ENCODE results near the gene EYS.

Gene EYS

DNA sequence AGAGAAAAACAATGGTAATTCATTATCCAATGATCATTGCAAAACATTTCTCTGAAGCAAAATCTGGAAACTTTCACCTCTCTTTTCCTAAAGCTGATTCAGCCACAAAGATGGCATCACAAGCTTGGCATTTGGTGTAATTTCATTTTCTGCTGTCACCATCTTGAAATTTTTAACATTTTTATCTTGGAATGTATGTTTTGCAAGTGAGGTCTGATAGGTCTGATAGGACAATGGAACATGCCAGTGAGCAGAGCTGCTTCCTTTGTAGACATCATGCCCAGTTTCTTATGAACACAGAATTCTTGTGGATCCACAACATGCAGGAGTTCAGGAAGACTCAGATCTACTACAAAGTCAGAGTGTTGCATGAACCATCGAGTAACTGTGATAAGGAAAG, 969.6 kb downstream of the EYS start:
- TF ChIP-seq SIN3A (IDR thresholded peaks at IDR 0.05; ENCODE audit: borderline replicate concordance, insufficient read depth, low read length) (no peak), FOXP2 (optimal IDR thresholded peaks at IDR 0.05; ENCODE audit: borderline replicate concordance, extremely low read depth, extremely low read length, insufficient read depth) (no peak), POLR2AphosphoS5 (IDR thresholded peaks at IDR 0.05; ENCODE audit: low read depth, low read length) (no peak), TAF1 (IDR thresholded peaks at IDR 0.05; ENCODE audit: borderline replicate concordance, insufficient read depth, low read length) (no peak)
- TF ChIP-seq, protein P1, sequence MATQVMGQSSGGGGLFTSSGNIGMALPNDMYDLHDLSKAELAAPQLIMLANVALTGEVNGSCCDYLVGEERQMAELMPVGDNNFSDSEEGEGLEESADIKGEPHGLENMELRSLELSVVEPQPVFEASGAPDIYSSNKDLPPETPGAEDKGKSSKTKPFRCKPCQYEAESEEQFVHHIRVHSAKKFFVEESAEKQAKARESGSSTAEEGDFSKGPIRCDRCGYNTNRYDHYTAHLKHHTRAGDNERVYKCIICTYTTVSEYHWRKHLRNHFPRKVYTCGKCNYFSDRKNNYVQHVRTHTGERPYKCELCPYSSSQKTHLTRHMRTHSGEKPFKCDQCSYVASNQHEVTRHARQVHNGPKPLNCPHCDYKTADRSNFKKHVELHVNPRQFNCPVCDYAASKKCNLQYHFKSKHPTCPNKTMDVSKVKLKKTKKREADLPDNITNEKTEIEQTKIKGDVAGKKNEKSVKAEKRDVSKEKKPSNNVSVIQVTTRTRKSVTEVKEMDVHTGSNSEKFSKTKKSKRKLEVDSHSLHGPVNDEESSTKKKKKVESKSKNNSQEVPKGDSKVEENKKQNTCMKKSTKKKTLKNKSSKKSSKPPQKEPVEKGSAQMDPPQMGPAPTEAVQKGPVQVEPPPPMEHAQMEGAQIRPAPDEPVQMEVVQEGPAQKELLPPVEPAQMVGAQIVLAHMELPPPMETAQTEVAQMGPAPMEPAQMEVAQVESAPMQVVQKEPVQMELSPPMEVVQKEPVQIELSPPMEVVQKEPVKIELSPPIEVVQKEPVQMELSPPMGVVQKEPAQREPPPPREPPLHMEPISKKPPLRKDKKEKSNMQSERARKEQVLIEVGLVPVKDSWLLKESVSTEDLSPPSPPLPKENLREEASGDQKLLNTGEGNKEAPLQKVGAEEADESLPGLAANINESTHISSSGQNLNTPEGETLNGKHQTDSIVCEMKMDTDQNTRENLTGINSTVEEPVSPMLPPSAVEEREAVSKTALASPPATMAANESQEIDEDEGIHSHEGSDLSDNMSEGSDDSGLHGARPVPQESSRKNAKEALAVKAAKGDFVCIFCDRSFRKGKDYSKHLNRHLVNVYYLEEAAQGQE (IDR thresholded peaks at IDR 0.05; ENCODE audit: insufficient read depth in 1 of 2, low read depth in 2 of 2, low read length in 2 of 2), result no peak

DNA sequence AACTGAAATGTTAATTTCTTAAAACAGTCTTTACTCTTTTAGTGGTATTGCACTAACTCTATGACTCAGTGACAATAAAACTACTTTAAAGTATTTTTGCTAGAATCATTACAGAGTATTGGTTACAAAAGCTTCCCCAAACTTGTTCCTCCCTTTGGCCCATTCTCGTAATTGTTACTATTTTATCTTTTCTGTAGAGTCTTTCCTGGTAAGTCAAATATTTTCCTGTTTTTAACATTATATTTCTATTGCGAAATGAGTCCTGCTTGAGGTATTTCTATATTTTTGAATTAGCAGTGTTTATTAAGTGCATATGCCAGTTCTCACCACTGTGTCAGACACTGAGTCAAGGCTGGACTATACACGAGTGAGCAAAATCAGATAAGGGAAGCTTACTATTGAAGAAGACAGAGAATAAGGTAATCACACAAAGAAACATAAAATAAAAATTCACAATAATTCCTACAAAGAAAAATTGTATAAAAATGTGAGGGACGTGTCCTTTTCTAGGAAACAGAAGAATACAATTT, 970.5 kb downstream of the EYS start:
- TF ChIP-seq POLR2AphosphoS5 (IDR thresholded peaks at IDR 0.05; ENCODE audit: low read depth, low read length) (no peak), SIN3A (IDR thresholded peaks at IDR 0.05; ENCODE audit: borderline replicate concordance, insufficient read depth, low read length) (no peak), FOXP2 (optimal IDR thresholded peaks at IDR 0.05; ENCODE audit: borderline replicate concordance, extremely low read depth, extremely low read length, insufficient read depth) (no peak), TAF1 (IDR thresholded peaks at IDR 0.05; ENCODE audit: borderline replicate concordance, insufficient read depth, low read length) (no peak)
- TF ChIP-seq, protein P1 (IDR thresholded peaks at IDR 0.05; ENCODE audit: insufficient read depth in 1 of 2, low read depth in 2 of 2, low read length in 2 of 2), result no peak

DNA sequence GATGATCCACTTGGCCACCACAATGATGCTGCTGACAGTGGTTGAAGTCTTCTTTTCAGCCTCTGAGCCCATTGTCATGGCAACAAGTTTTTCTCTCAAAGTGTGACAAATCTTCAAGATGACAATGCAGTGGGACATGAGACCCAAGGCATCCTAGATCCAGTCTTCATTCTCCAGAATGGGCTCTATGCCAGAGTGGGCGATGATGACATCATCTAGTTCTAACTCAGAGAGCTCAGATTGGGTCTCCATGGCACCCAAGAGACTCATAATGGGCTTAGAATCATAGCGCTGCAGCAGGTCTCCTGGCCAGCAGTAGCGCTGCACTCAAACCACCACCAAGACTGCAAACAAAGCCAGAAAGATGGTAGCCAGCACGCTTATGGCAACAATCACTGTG, 973.6 kb downstream of the EYS start:
- TF ChIP-seq SIN3A (IDR thresholded peaks at IDR 0.05; ENCODE audit: borderline replicate concordance, insufficient read depth, low read length), result no peak
- no peak for TF ChIP-seq FOXP2 (optimal IDR thresholded peaks at IDR 0.05; ENCODE audit: borderline replicate concordance, extremely low read depth, extremely low read length, insufficient read depth)
- no peak for TF ChIP-seq TAF1 (IDR thresholded peaks at IDR 0.05; ENCODE audit: borderline replicate concordance, insufficient read depth, low read length)
- TF ChIP-seq, protein P1 (IDR thresholded peaks at IDR 0.05; ENCODE audit: insufficient read depth in 1 of 2, low read depth in 2 of 2, low read length in 2 of 2), result no peak
- TF ChIP-seq POLR2AphosphoS5 (IDR thresholded peaks at IDR 0.05; ENCODE audit: low read depth, low read length), result no peak

DNA sequence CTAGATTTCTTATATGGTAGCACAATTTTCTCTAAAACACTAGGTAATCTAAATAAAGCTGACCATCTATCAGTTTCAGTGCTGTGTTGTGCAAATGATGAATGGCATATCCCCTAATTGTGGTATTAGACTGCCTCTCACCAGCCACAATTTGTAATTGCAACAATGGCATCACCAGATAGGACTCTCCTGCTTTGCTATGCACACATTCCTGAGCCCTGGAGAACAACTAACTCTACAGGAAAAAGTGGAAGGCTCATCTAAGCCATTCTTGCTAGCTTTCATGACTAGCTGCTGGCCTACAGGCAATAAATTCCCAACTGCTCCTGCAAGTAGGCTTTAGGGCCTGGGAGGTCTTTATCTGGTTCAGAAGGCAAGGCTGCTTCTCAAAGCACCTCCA, 974.1 kb downstream of the EYS start:
- TF ChIP-seq SIN3A (IDR thresholded peaks at IDR 0.05; ENCODE audit: borderline replicate concordance, insufficient read depth, low read length) (no peak), FOXP2 (optimal IDR thresholded peaks at IDR 0.05; ENCODE audit: borderline replicate concordance, extremely low read depth, extremely low read length, insufficient read depth) (no peak), TAF1 (IDR thresholded peaks at IDR 0.05; ENCODE audit: borderline replicate concordance, insufficient read depth, low read length) (no peak), POLR2AphosphoS5 (IDR thresholded peaks at IDR 0.05; ENCODE audit: low read depth, low read length) (no peak)
- TF ChIP-seq, protein P1 (IDR thresholded peaks at IDR 0.05; ENCODE audit: insufficient read depth in 1 of 2, low read depth in 2 of 2, low read length in 2 of 2), result no peak

DNA sequence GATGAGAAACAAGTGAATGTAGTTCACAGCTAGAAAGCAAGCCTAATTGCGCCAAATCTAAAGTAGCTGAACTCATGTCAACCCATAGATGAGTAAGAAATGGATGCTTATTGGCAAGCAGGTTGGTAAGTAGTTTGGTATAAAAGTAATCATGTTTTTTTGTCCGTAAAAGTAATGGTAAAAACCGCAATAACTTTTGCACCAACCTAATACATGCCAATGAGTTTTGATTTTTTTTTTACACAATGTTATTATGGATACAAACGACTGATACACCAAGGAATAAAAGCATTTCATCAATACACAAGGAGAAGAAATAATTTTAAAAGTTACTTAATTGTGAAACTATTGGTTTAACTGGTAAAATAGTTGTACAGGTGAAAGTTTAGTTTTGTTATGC, 977.5 kb downstream of the EYS start:
- no peak for TF ChIP-seq TAF1 (IDR thresholded peaks at IDR 0.05; ENCODE audit: borderline replicate concordance, insufficient read depth, low read length)
